ENCODE measurements around the gene FAM114A2.
"Not testable (repeated sequence)": the region's sequence is repeated elsewhere in the genome, so short reads cannot be mapped to it uniquely, and the experiment has no call there.

The FAM114A2 gene

GRCh38 chr5:154047324-154047723 lies 8.6 kb upstream of the FAM114A2 start:
- no peak for DNase-seq

- no peak for DNase-seq
Observed at GRCh38 chr5:154046486-154046885, 7.8 kb upstream of the FAM114A2 start.

GRCh38 chr5:154044581-154044980 lies 5.9 kb upstream of the FAM114A2 start:
- DNase-seq, result peak; percentile 51

GRCh38 chr5:154044099-154044498 lies 5.4 kb upstream of the FAM114A2 start:
- DNase-seq, result no peak

GRCh38 chr5:154042766-154043165 lies 4.1 kb upstream of the FAM114A2 start:
- DNase-seq, result no peak

- DNase-seq, result no peak
Observed at GRCh38 chr5:154039458-154039829, 734 bp upstream of the FAM114A2 start.

- peak; percentile 77 for DNase-seq
Observed at GRCh38 chr5:154038261-154038706, 426 bp downstream of the FAM114A2 start.

- DNase-seq, result no peak
Observed at GRCh38 chr5:154034944-154035343, 3.8 kb downstream of the FAM114A2 start.

- peak; percentile 35 for DNase-seq
Observed at GRCh38 chr5:154031937-154032489, 6.7 kb downstream of the FAM114A2 start.

GRCh38 chr5:154025951-154026350 lies 12.8 kb downstream of the FAM114A2 start:
- peak; percentile 95 for DNase-seq

- not testable (repeated sequence) for DNase-seq
Observed at GRCh38 chr5:154018919-154019318, 19.8 kb downstream of the FAM114A2 start.

- no peak for DNase-seq
Observed at GRCh38 chr5:154015071-154015693, 23.5 kb downstream of the FAM114A2 start.

GRCh38 chr5:154010660-154011059 lies 28.1 kb downstream of the FAM114A2 start:
- DNase-seq, result no peak

GRCh38 chr5:154005648-154006047 lies 33.1 kb downstream of the FAM114A2 start:
- DNase-seq, result no peak

- DNase-seq, result no peak
Observed at GRCh38 chr5:154002511-154003020, 36.1 kb downstream of the FAM114A2 start.

GRCh38 chr5:154002093-154002492 lies 36.6 kb downstream of the FAM114A2 start:
- no peak for DNase-seq

- no peak for DNase-seq
Observed at GRCh38 chr5:154000703-154001102, 38.0 kb downstream of the FAM114A2 start.

GRCh38 chr5:153999995-154000394 lies 38.7 kb downstream of the FAM114A2 start:
- DNase-seq, result no peak

GRCh38 chr5:153998768-153999167 lies 39.9 kb downstream of the FAM114A2 start:
- DNase-seq, result no peak

- DNase-seq, result no peak
Observed at GRCh38 chr5:153998010-153998409, 40.7 kb downstream of the FAM114A2 start.

GRCh38 chr5:153991168-153991567 lies 47.5 kb downstream of the FAM114A2 start:
- no peak for DNase-seq

- peak; percentile 96 for DNase-seq
Observed at GRCh38 chr5:153988510-153988909, 50.2 kb downstream of the FAM114A2 start.

- peak; percentile 37 for DNase-seq
Observed at GRCh38 chr5:153987301-153987700, 51.4 kb downstream of the FAM114A2 start.

GRCh38 chr5:153985498-153985897 lies 53.2 kb downstream of the FAM114A2 start:
- DNase-seq, result peak; percentile 86

GRCh38 chr5:153983885-153984284 lies 54.8 kb downstream of the FAM114A2 start:
- DNase-seq, result peak; percentile 84

Measured in hematopoietic multipotent progenitor cell treated with erythropoietin and hydrocortisone succinate and interleukin-3 and kit ligand, for 6 days (in vitro differentiated cells).